Astrocyte (in vitro differentiated cells and primary cell): ENCODE measurements around the gene PDGFD. TPM values are rescaled to one million over a fixed set of nuclear protein-coding genes. Genes with fewer than 3 reads are reported as not detected.

Source experiments
- DNase-seq: peaks from one replicate; pipeline ENCODE4 v3.0.0-alpha.2; 2010; ENCODE audit warnings: low read depth
- FAIRE-seq: peaks from 2 replicates; lab custom pipeline; 2011; peaks lifted over from hg19 to GRCh38; lab: Jason Lieb, UNC
- H2AFZ ChIP-seq: 2 replicates; pipeline ENCODE4 v1.6.0; 2012; ENCODE audit warnings: low read depth, low read length, inconsistent platforms
- H3K27ac ChIP-seq: 2 replicates; pipeline ENCODE4 v1.5.1; 2011; ENCODE audit warnings: low read depth, low read length, inconsistent platforms
- H3K27me3 ChIP-seq: 2 replicates; pipeline ENCODE4 v1.6.0; 2011; ENCODE audit warnings: low read length, inconsistent platforms; ENCODE audit not compliant: insufficient read depth
- H3K36me3 ChIP-seq: 2 replicates; pipeline ENCODE4 v1.5.1; 2011; ENCODE audit warnings: low read length, inconsistent platforms; ENCODE audit not compliant: insufficient read depth
- H3K4me1 ChIP-seq: 2 replicates; pipeline ENCODE4 v1.5.1; 2011; ENCODE audit warnings: low read length, inconsistent platforms; ENCODE audit not compliant: insufficient read depth
- H3K4me2 ChIP-seq: 2 replicates; pipeline ENCODE4 v1.6.0; 2012; ENCODE audit warnings: low read length, inconsistent platforms
- H3K4me3 ChIP-seq: 2 replicates; pipeline ENCODE4 v1.5.1; 2011; ENCODE audit warnings: low read depth, mild to moderate bottlenecking, low read length, inconsistent platforms; ENCODE audit not compliant: insufficient read depth
- H3K79me2 ChIP-seq: 2 replicates; pipeline ENCODE4 v1.6.0; 2012; ENCODE audit warnings: mild to moderate bottlenecking, low read length, inconsistent platforms; ENCODE audit not compliant: insufficient read depth
- H3K9ac ChIP-seq: 2 replicates; pipeline ENCODE4 v1.6.0; 2012; ENCODE audit warnings: mild to moderate bottlenecking, low read length, inconsistent platforms
- H3K9me3 ChIP-seq: 2 replicates; pipeline ENCODE4 v1.5.1; 2012; ENCODE audit warnings: low read depth, mild to moderate bottlenecking, low read length, inconsistent platforms; ENCODE audit not compliant: insufficient read depth
- H4K20me1 ChIP-seq: 2 replicates; pipeline ENCODE4 v1.6.0; 2012; ENCODE audit warnings: low read length, inconsistent platforms; ENCODE audit not compliant: insufficient read depth
- H3K27ac Mint-ChIP-seq: one replicate; pipeline ENCODE4 v1.8.0; 2021; ENCODE audit warnings: mild to moderate bottlenecking, mixed read lengths; ENCODE audit not compliant: unreplicated experiment
- H3K27me3 Mint-ChIP-seq: one replicate; pipeline ENCODE4 v1.8.0; 2021; ENCODE audit warnings: low read depth, mixed read lengths; ENCODE audit not compliant: unreplicated experiment
- H3K36me3 Mint-ChIP-seq: one replicate; pipeline ENCODE4 v1.8.0; 2021; ENCODE audit warnings: low read depth, mixed read lengths; ENCODE audit not compliant: unreplicated experiment
- H3K4me1 Mint-ChIP-seq: one replicate; pipeline ENCODE4 v1.8.0; 2021; ENCODE audit warnings: low read depth, mixed read lengths; ENCODE audit not compliant: unreplicated experiment
- H3K4me3 Mint-ChIP-seq: one replicate; pipeline ENCODE4 v1.8.0; 2021; ENCODE audit warnings: mild to moderate bottlenecking, moderate library complexity, mixed read lengths; ENCODE audit not compliant: unreplicated experiment
- H3K9me3 Mint-ChIP-seq: one replicate; pipeline ENCODE4 v1.8.0; 2021; ENCODE audit warnings: mild to moderate bottlenecking, mixed read lengths; ENCODE audit not compliant: unreplicated experiment
- CTCF ChIP-seq: IDR thresholded peaks from 2 replicates; pipeline ENCODE4 v1.5.1; 2011; ENCODE audit warnings: low read depth, mild to moderate bottlenecking, inconsistent platforms, low read length, moderate library complexity; ENCODE audit not compliant: insufficient read depth
- EZH2 ChIP-seq: IDR thresholded peaks from 2 replicates; pipeline ENCODE4 v1.6.1; 2012; ENCODE audit warnings: mild to moderate bottlenecking, low read length, inconsistent platforms; ENCODE audit not compliant: insufficient read depth
- total RNA-seq: library from RNA; stranded (reverse); gene quantifications from 2 replicates; pipeline ENCODE4 v1.2.1, GENCODE V29; 2021

PDGFD gene
- total RNA-seq, 1 donor from 2014 or later: 2.6 TPM

GRCh38 chr11:103862094-103862801 lies 301.7 kb downstream of the PDGFD start:
- Histone ChIP-seq H3K9ac (no peak overlapping the region), H3K36me3 (no peaks in the 10 kb centered on the region), H3K27ac (no peak overlapping the region), H3K79me2 (no peaks in the 10 kb centered on the region), H2AFZ (peak overlapping the region; percentile 30), H3K27me3 (no peaks in the 10 kb centered on the region), H3K4me3 (no peak overlapping the region), H3K4me2 (no peak overlapping the region), H4K20me1 (no peaks in the 10 kb centered on the region), H3K4me1 (no peaks in the 10 kb centered on the region), H3K9me3 (no peaks in the 10 kb centered on the region)
- Mint-ChIP-seq H3K27ac (no peak overlapping the region), H3K4me3 (no peak overlapping the region), H3K4me1 (no peaks in the 10 kb centered on the region), H3K36me3 (no peaks in the 10 kb centered on the region), H3K27me3 (peaks cover 2% of the 10 kb centered on the region), H3K9me3 (no peaks in the 10 kb centered on the region)
- TF ChIP-seq CTCF (no peak), EZH2 (no peak)
- FAIRE-seq (no peak), DNase-seq (no peak)

Other genes starting within 250 kb of the PDGFD start
- gene DDI1, start 127.5 kb downstream of the PDGFD start, total RNA-seq: not detected in 2 replicates